Hepatocyte (in vitro differentiated cells): ENCODE results near the gene NCAPD3.

ENCODE experiments used
- EZH2 ChIP-seq: fragments of 200-600 bp; sonication (generic); IDR thresholded peaks from 2 replicates; pipeline ENCODE4 v1.6.1; 2016; ENCODE audit warnings: antibody characterized with exemption, mild to moderate bottlenecking, borderline replicate concordance
- EZH2phosphoT487 ChIP-seq: fragments of 200-600 bp; sonication (generic); IDR thresholded peaks from one replicate; pipeline ENCODE4 v1.6.1; 2018; ENCODE audit warnings: antibody characterized with exemption, mild to moderate bottlenecking, low read depth, moderate library complexity; ENCODE audit not compliant: unreplicated experiment, severe bottlenecking
- TF ChIP-seq, protein P1 (sequence below): fragments of 200-600 bp; sonication (generic); IDR thresholded peaks from 2 replicates; pipeline ENCODE4 v1.5.1; 2016; ENCODE audit warnings: antibody characterized with exemption, mild to moderate bottlenecking; ENCODE audit not compliant: poor library complexity

DNA sequence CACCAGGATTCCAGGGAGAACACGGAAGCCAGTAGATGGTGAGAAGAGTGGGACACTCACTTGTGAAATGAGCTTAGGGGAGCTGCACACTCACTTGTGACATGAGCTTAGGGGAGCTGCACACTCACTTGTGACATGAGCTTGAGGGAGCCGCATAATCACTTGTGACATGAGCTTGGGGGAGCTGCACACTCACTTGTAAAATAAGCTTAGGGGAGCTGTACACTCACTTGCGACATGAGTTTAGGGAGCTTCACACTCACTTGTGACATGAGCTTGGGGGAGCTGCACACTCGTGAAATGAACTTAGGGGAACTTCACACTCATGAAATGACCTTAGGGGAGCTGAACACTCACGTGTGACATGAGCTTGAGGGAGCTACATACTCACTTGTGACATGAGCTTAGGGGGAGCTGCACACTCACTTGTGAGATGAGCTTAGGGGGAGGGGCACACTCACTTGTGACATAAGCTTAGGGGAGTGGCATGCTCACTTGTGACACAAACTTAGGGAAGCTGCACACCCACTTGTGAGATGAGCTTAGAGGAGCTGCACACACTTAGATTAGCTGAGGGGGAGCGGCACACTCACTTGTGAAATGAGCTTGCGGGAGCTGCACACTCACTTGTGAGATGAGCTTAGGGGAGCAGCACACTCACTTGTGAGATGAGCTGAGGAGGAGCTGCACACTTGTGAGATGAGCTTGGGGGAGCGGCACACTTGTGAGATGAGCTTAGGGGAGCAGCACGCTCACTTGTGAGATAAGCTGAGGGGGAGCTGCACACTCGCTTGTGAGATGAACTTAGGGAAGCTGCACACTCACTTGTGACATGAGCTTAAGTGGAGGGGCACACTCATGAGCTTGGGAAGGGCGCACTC, 59.0 kb downstream of the NCAPD3 start:
- TF ChIP-seq, protein P1, sequence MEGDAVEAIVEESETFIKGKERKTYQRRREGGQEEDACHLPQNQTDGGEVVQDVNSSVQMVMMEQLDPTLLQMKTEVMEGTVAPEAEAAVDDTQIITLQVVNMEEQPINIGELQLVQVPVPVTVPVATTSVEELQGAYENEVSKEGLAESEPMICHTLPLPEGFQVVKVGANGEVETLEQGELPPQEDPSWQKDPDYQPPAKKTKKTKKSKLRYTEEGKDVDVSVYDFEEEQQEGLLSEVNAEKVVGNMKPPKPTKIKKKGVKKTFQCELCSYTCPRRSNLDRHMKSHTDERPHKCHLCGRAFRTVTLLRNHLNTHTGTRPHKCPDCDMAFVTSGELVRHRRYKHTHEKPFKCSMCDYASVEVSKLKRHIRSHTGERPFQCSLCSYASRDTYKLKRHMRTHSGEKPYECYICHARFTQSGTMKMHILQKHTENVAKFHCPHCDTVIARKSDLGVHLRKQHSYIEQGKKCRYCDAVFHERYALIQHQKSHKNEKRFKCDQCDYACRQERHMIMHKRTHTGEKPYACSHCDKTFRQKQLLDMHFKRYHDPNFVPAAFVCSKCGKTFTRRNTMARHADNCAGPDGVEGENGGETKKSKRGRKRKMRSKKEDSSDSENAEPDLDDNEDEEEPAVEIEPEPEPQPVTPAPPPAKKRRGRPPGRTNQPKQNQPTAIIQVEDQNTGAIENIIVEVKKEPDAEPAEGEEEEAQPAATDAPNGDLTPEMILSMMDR, result no peak
- TF ChIP-seq EZH2 (no peak), EZH2phosphoT487 (no peak)
